ENCODE data around the gene TLE5.
"Not testable (repeated sequence)": the region's sequence is repeated elsewhere in the genome, so short reads cannot be mapped to it uniquely, and the experiment has no call there.

The TLE5 gene

GRCh38 chr19:3036977-3037544, 25.2 kb downstream of the TLE5 start:
- H3K27ac ChIP-seq (ENCODE audit: low read length); H3K4me1 ChIP-seq (ENCODE audit: insufficient read depth, low read length); H3K36me3 ChIP-seq (ENCODE audit: insufficient read depth, low read depth, low read length); H3K9ac ChIP-seq (ENCODE audit: low read depth, low read length); H3K9me3 ChIP-seq (ENCODE audit: insufficient read depth, low read depth, low read length): not testable (repeated sequence)
- Histone ChIP-seq H3K4me3 (ENCODE audit: low read length) (peak overlapping the region; percentile 70; the same call in 1 of the 2 replicates), H3K27me3 (ENCODE audit: insufficient read depth, low read length) (peaks cover 75% of the 10 kb centered on the region)

GRCh38 chr19:3036119-3036976, 25.9 kb downstream of the TLE5 start:
- Histone ChIP-seq H3K4me1 (ENCODE audit: insufficient read depth, low read length) (peaks cover 5% of the 10 kb centered on the region), H3K27ac (ENCODE audit: low read length) (peak overlapping the region; percentile 34), H3K36me3 (ENCODE audit: insufficient read depth, low read depth, low read length) (no peaks in the 10 kb centered on the region), H3K27me3 (ENCODE audit: insufficient read depth, low read length) (peaks cover 77% of the 10 kb centered on the region), H3K9ac (ENCODE audit: low read depth, low read length) (peak overlapping the region; percentile 73; the same call in 1 of the 2 replicates), H3K9me3 (ENCODE audit: insufficient read depth, low read depth, low read length) (no peaks in the 10 kb centered on the region), H3K4me3 (ENCODE audit: low read length) (peak overlapping the region; percentile 82)

GRCh38 chr19:3035542-3036118, 26.7 kb downstream of the TLE5 start:
- Histone ChIP-seq H3K4me1 (ENCODE audit: insufficient read depth, low read length) (peaks cover 5% of the 10 kb centered on the region), H3K27ac (ENCODE audit: low read length) (peak overlapping the region; percentile 34), H3K9ac (ENCODE audit: low read depth, low read length) (peak overlapping the region; percentile 73; the same call in 1 of the 2 replicates), H3K27me3 (ENCODE audit: insufficient read depth, low read length) (peaks cover 80% of the 10 kb centered on the region), H3K4me3 (ENCODE audit: low read length) (peak overlapping the region; percentile 82), H3K36me3 (ENCODE audit: insufficient read depth, low read depth, low read length) (no peaks in the 10 kb centered on the region), H3K9me3 (ENCODE audit: insufficient read depth, low read depth, low read length) (no peaks in the 10 kb centered on the region)

- H3K9me3 ChIP-seq (ENCODE audit: insufficient read depth, low read depth, low read length) = no peaks in the 10 kb centered on the region
- no peak overlapping the region for H3K27ac ChIP-seq (ENCODE audit: low read length)
- H3K4me3 ChIP-seq (ENCODE audit: low read length) = peak overlapping the region; percentile 68
- peak overlapping the region; percentile 48; the same call in 1 of the 2 replicates for H3K9ac ChIP-seq (ENCODE audit: low read depth, low read length)
- no peaks in the 10 kb centered on the region for H3K36me3 ChIP-seq (ENCODE audit: insufficient read depth, low read depth, low read length)
- H3K4me1 ChIP-seq (ENCODE audit: insufficient read depth, low read length) = peaks cover 5% of the 10 kb centered on the region
- peaks cover 80% of the 10 kb centered on the region for H3K27me3 ChIP-seq (ENCODE audit: insufficient read depth, low read length)
These were observed 27.4 kb downstream of the TLE5 start for GRCh38 chr19:3034656-3035541.

GRCh38 chr19:3034406-3034655, 28.0 kb downstream of the TLE5 start:
- no peaks in the 10 kb centered on the region for H3K9me3 ChIP-seq (ENCODE audit: insufficient read depth, low read depth, low read length)
- peak overlapping the region; percentile 68; the same call in 1 of the 2 replicates for H3K4me3 ChIP-seq (ENCODE audit: low read length)
- no peak overlapping the region for H3K9ac ChIP-seq (ENCODE audit: low read depth, low read length)
- peaks cover 5% of the 10 kb centered on the region for H3K4me1 ChIP-seq (ENCODE audit: insufficient read depth, low read length)
- peaks cover 80% of the 10 kb centered on the region for H3K27me3 ChIP-seq (ENCODE audit: insufficient read depth, low read length)
- H3K27ac ChIP-seq (ENCODE audit: low read length) = no peak overlapping the region
- H3K36me3 ChIP-seq (ENCODE audit: insufficient read depth, low read depth, low read length) = no peaks in the 10 kb centered on the region

- Histone ChIP-seq H3K27me3 (ENCODE audit: insufficient read depth, low read length) (peaks cover 78% of the 10 kb centered on the region), H3K4me3 (ENCODE audit: low read length) (no peak overlapping the region), H3K27ac (ENCODE audit: low read length) (no peak overlapping the region), H3K36me3 (ENCODE audit: insufficient read depth, low read depth, low read length) (no peaks in the 10 kb centered on the region), H3K9me3 (ENCODE audit: insufficient read depth, low read depth, low read length) (no peaks in the 10 kb centered on the region), H3K4me1 (ENCODE audit: insufficient read depth, low read length) (peaks cover 5% of the 10 kb centered on the region), H3K9ac (ENCODE audit: low read depth, low read length) (no peak overlapping the region)
These were observed 28.5 kb downstream of the TLE5 start for GRCh38 chr19:3033595-3034405.

GRCh38 chr19:3031607-3031867, 30.8 kb downstream of the TLE5 start:
- Histone ChIP-seq H3K36me3 (ENCODE audit: insufficient read depth, low read depth, low read length) (no peaks in the 10 kb centered on the region), H3K9me3 (ENCODE audit: insufficient read depth, low read depth, low read length) (peaks cover 4% of the 10 kb centered on the region; the same call in 1 of the 2 replicates), H3K4me3 (ENCODE audit: low read length) (no peak overlapping the region), H3K27ac (ENCODE audit: low read length) (no peak overlapping the region), H3K27me3 (ENCODE audit: insufficient read depth, low read length) (peaks cover 84% of the 10 kb centered on the region), H3K4me1 (ENCODE audit: insufficient read depth, low read length) (peaks cover 5% of the 10 kb centered on the region), H3K9ac (ENCODE audit: low read depth, low read length) (no peak overlapping the region)

- H3K27ac ChIP-seq (ENCODE audit: low read length) = no peak within 1 kb of the TSS
These were observed 33.0 kb downstream of the TLE5 start, which contains the start of gene TLE2 for GRCh38 chr19:3029065-3029923. Gene TLE2, minus strand, starts transcription at chr19:3029280. Its CDS starts 376 bp downstream, at chr19:3028904.

GRCh38 chr19:3028305-3029064, 33.8 kb downstream of the TLE5 start:
- Histone ChIP-seq H3K9me3 (ENCODE audit: insufficient read depth, low read depth, low read length) (peaks cover 4% of the 10 kb centered on the region; the same call in 1 of the 2 replicates), H3K27me3 (ENCODE audit: insufficient read depth, low read length) (peaks cover 97% of the 10 kb centered on the region), H3K4me1 (ENCODE audit: insufficient read depth, low read length) (peaks cover 7% of the 10 kb centered on the region), H3K36me3 (ENCODE audit: insufficient read depth, low read depth, low read length) (no peaks in the 10 kb centered on the region), H3K27ac (ENCODE audit: low read length) (no peak overlapping the region), H3K9ac (ENCODE audit: low read depth, low read length) (no peak overlapping the region), H3K4me3 (ENCODE audit: low read length) (peak overlapping the region; percentile 60; the same call in 1 of the 2 replicates)

More at GRCh38 chr19:3029065-3029923, 33.0 kb downstream of the TLE5 start, which contains the start of gene TLE2:
- H3K4me3 ChIP-seq (ENCODE audit: low read length) = peak within 1 kb of the TSS; percentile 60; the same call in 1 of the 2 replicates
- H3K36me3 ChIP-seq (ENCODE audit: insufficient read depth, low read depth, low read length) = no peaks in the 10 kb centered on the region
- peaks cover 7% of the 10 kb centered on the region for H3K4me1 ChIP-seq (ENCODE audit: insufficient read depth, low read length)
- no peak within 1 kb of the TSS for H3K9ac ChIP-seq (ENCODE audit: low read depth, low read length)
- H3K27me3 ChIP-seq (ENCODE audit: insufficient read depth, low read length) = peaks cover 97% of the 10 kb centered on the region
- H3K9me3 ChIP-seq (ENCODE audit: insufficient read depth, low read depth, low read length) = peaks cover 4% of the 10 kb centered on the region; the same call in 1 of the 2 replicates

- Histone ChIP-seq H3K4me1 (ENCODE audit: insufficient read depth, low read length) (peaks cover 7% of the 10 kb centered on the region), H3K9me3 (ENCODE audit: insufficient read depth, low read depth, low read length) (peaks cover 4% of the 10 kb centered on the region; the same call in 1 of the 2 replicates), H3K36me3 (ENCODE audit: insufficient read depth, low read depth, low read length) (no peaks in the 10 kb centered on the region), H3K4me3 (ENCODE audit: low read length) (peak overlapping the region; percentile 60; the same call in 1 of the 2 replicates), H3K27ac (ENCODE audit: low read length) (no peak overlapping the region), H3K9ac (ENCODE audit: low read depth, low read length) (no peak overlapping the region), H3K27me3 (ENCODE audit: insufficient read depth, low read length) (peaks cover 96% of the 10 kb centered on the region)
These were observed 34.4 kb downstream of the TLE5 start for GRCh38 chr19:3027981-3028304.
